ENCODE data around the gene LGALS3.

Gene LGALS3

DNA sequence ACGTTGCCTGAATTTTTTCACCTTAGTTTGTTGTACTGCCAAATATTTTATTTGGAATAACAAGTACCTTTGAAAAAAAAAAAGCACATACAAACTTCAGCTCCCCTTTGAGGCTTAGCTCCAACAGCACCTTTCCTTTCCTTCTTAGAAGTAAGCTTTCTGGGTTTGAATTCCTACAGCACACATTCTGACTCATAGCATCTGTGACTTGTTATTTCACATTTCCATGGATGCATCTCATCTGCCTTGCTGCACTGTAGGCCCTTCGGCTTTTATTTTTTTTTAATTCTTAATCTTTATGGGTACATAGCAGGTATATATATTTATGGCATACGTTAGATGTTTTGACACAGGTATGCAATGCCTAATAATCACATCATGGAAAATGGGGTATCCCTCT lies 7.2 kb downstream of the LGALS3 start:
- Histone ChIP-seq H3K4me3 (ENCODE audit: low read depth, low read length) (no peak overlapping the region), H3K4me1 (ENCODE audit: control insufficient read depth, insufficient read depth, low read length) (no peaks in the 10 kb centered on the region), H3K9ac (ENCODE audit: low read depth, low read length) (no peak overlapping the region), H3K27ac (ENCODE audit: low read depth, low read length) (no peak overlapping the region), H3K36me3 (ENCODE audit: control insufficient read depth, insufficient read depth, low read length) (peaks cover 17% of the 10 kb centered on the region), H3K27me3 (ENCODE audit: control insufficient read depth, insufficient read depth, low read length) (peaks cover 2% of the 10 kb centered on the region), H3K9me3 (ENCODE audit: control insufficient read depth, insufficient read depth, low read length) (no peaks in the 10 kb centered on the region)

DNA sequence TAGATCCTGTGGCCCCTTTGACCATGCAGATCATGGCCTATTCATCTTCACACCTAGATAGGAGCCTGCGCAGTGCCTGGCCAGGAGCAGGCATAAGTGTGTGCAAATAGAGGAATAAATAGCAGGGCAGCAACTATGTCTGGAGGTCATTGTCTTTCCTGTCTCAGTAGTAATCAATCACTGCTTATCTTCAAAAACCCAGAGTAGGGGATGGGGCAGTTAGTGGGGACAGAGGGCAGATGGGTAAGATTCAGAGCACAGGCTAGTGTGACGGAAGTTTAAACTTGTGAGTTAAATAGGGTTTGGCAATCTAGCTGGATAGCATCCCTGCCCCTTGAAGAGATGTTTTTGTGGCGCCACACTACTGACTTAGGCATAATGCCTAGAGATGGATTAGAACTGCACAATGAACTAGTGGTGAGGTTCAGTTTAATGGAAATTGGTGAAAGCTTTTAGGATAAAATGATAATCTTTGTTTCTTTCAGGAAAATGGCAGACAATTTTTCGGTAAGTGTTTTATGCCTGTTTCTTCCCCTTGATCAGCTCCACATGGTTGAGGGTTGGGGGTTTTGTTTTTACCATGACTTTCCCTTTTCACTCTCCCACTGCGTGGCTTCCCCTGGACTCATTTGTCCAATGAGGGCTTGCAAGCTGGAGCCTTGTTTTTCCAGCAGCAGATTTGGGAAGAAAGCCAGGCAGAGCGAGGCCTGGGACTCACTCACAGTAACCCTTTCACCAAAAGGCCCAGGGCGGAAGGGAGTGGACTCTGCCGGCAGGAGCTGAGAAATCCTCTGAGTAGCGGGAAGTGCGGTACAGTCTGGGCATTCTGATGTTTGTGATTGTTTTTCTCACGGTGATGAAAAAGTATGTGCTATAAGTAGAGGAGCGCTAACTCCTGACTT lies 8.1 kb downstream of the LGALS3 start:
- H3K4me3 ChIP-seq (ENCODE audit: low read depth, low read length): no peak overlapping the region
- no peaks in the 10 kb centered on the region for H3K9me3 ChIP-seq (ENCODE audit: control insufficient read depth, insufficient read depth, low read length)
- H3K36me3 ChIP-seq (ENCODE audit: control insufficient read depth, insufficient read depth, low read length): peaks cover 26% of the 10 kb centered on the region
- no peaks in the 10 kb centered on the region for H3K27me3 ChIP-seq (ENCODE audit: control insufficient read depth, insufficient read depth, low read length)
- H3K4me1 ChIP-seq (ENCODE audit: control insufficient read depth, insufficient read depth, low read length): no peaks in the 10 kb centered on the region
- H3K9ac ChIP-seq (ENCODE audit: low read depth, low read length): no peak overlapping the region
- no peak overlapping the region for H3K27ac ChIP-seq (ENCODE audit: low read depth, low read length)

DNA sequence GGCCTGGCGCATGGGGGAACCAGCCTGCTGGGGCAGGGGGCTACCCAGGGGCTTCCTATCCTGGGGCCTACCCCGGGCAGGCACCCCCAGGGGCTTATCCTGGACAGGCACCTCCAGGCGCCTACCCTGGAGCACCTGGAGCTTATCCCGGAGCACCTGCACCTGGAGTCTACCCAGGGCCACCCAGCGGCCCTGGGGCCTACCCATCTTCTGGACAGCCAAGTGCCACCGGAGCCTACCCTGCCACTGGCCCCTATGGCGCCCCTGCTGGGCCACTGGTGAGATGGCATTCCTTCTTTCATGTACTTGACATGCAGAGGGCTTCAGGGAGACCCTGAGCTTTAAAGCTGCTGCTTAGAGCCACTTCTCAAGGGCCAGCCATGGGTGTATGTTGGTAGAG lies 9.0 kb downstream of the LGALS3 start:
- peaks cover 35% of the 10 kb centered on the region for H3K36me3 ChIP-seq (ENCODE audit: control insufficient read depth, insufficient read depth, low read length)
- H3K27ac ChIP-seq (ENCODE audit: low read depth, low read length): no peak overlapping the region
- no peak overlapping the region for H3K4me3 ChIP-seq (ENCODE audit: low read depth, low read length)
- H3K9me3 ChIP-seq (ENCODE audit: control insufficient read depth, insufficient read depth, low read length): no peaks in the 10 kb centered on the region
- no peak overlapping the region for H3K9ac ChIP-seq (ENCODE audit: low read depth, low read length)
- no peaks in the 10 kb centered on the region for H3K27me3 ChIP-seq (ENCODE audit: control insufficient read depth, insufficient read depth, low read length)
- H3K4me1 ChIP-seq (ENCODE audit: control insufficient read depth, insufficient read depth, low read length): no peaks in the 10 kb centered on the region

DNA sequence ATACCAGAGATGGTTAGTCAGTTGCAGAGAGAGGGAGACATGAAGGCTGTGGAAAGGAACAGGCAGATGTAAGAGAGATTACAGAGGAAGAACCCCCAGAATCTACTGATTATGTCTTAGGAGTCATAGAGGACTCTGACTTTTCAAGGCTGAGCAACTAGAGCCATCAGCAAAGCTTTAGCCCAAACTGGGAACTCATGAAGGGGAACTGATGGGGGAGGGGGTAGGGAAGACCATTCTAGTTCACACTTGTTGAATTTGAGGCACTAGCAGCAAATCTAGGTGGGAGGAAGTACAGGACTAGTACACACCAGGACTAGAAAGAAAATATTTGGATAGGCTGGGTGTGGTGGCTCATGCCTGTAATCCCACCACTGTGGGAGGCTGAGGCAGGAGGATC lies 10.1 kb downstream of the LGALS3 start:
- Histone ChIP-seq H3K4me3 (ENCODE audit: low read depth, low read length) (no peak overlapping the region), H3K27ac (ENCODE audit: low read depth, low read length) (no peak overlapping the region), H3K4me1 (ENCODE audit: control insufficient read depth, insufficient read depth, low read length) (no peaks in the 10 kb centered on the region), H3K9ac (ENCODE audit: low read depth, low read length) (no peak overlapping the region), H3K36me3 (ENCODE audit: control insufficient read depth, insufficient read depth, low read length) (peaks cover 40% of the 10 kb centered on the region), H3K9me3 (ENCODE audit: control insufficient read depth, insufficient read depth, low read length) (no peaks in the 10 kb centered on the region), H3K27me3 (ENCODE audit: control insufficient read depth, insufficient read depth, low read length) (no peaks in the 10 kb centered on the region)

DNA sequence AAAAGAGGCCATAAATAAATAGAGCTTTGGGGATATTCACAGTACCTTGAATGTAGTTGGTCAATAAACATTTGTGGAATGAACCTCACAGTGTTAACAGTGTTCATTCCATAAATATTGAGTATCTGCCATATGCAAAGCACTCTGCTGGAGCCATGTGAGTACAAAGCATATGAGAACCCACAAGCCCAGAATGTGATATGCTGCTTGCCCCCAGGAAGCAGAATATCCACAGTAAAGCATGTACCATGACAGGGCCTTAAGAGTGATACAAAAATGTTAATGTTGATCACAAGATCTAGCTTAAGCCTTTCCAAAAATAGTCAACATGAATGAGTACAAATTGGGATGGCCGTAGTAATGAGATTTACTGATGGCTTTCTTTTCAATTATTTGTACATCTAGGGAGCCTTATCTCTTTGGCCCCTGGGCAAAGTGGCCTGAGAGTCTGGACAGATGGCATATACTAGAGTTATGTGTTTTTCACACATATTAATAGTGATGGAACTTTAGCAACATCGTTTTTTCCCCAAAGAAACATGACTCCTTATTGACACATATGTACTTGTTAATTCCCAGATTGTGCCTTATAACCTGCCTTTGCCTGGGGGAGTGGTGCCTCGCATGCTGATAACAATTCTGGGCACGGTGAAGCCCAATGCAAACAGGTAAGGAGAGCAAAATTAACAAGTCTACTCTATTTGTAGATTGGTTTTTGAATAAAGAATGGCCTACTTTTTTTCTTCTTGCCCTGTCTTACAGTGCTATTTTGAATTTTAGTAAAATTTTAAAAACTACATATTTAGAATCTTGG lies 10.9 kb downstream of the LGALS3 start:
- H3K9ac ChIP-seq (ENCODE audit: low read depth, low read length): no peak overlapping the region
- no peaks in the 10 kb centered on the region for H3K27me3 ChIP-seq (ENCODE audit: control insufficient read depth, insufficient read depth, low read length)
- H3K27ac ChIP-seq (ENCODE audit: low read depth, low read length): no peak overlapping the region
- H3K9me3 ChIP-seq (ENCODE audit: control insufficient read depth, insufficient read depth, low read length): no peaks in the 10 kb centered on the region
- H3K36me3 ChIP-seq (ENCODE audit: control insufficient read depth, insufficient read depth, low read length): peaks cover 44% of the 10 kb centered on the region
- no peak overlapping the region for H3K4me3 ChIP-seq (ENCODE audit: low read depth, low read length)
- H3K4me1 ChIP-seq (ENCODE audit: control insufficient read depth, insufficient read depth, low read length): no peaks in the 10 kb centered on the region

DNA sequence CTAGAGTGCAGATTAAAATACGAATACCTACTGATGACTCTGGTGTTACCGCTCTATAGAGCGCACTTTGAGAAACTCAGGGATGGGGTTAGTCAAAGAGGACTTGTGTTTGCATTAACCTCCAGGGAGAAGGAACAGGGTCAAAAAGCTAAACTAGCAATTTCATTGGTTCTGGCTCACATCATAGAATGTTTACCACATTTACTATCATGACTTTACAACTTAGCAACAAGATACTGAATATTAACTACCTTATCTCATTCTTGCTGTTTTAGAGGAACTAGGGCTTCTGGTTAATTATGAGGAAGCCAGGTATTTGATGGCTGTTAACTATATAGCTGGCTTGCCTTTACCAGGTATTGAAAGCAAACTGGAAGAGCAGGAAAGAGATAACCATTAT lies 12.8 kb downstream of the LGALS3 start:
- Histone ChIP-seq H3K36me3 (ENCODE audit: control insufficient read depth, insufficient read depth, low read length) (peaks cover 63% of the 10 kb centered on the region), H3K27me3 (ENCODE audit: control insufficient read depth, insufficient read depth, low read length) (no peaks in the 10 kb centered on the region), H3K9ac (ENCODE audit: low read depth, low read length) (no peak overlapping the region), H3K4me3 (ENCODE audit: low read depth, low read length) (no peak overlapping the region), H3K4me1 (ENCODE audit: control insufficient read depth, insufficient read depth, low read length) (no peaks in the 10 kb centered on the region), H3K27ac (ENCODE audit: low read depth, low read length) (no peak overlapping the region), H3K9me3 (ENCODE audit: control insufficient read depth, insufficient read depth, low read length) (no peaks in the 10 kb centered on the region)

DNA sequence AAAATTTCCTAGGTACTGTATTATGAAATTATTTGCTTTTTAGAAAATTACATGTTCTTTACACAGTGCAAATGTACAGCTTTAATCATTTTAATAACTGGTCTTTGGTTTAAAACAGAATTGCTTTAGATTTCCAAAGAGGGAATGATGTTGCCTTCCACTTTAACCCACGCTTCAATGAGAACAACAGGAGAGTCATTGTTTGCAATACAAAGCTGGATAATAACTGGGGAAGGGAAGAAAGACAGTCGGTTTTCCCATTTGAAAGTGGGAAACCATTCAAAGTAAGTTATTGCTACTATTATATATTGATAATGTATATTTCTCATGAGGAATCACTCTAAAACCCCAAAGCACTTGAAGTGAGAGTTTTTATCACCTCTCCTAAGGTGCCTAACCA lies 13.4 kb downstream of the LGALS3 start:
- no peak overlapping the region for H3K4me3 ChIP-seq (ENCODE audit: low read depth, low read length)
- H3K9ac ChIP-seq (ENCODE audit: low read depth, low read length): no peak overlapping the region
- H3K9me3 ChIP-seq (ENCODE audit: control insufficient read depth, insufficient read depth, low read length): no peaks in the 10 kb centered on the region
- no peaks in the 10 kb centered on the region for H3K27me3 ChIP-seq (ENCODE audit: control insufficient read depth, insufficient read depth, low read length)
- no peaks in the 10 kb centered on the region for H3K4me1 ChIP-seq (ENCODE audit: control insufficient read depth, insufficient read depth, low read length)
- peaks cover 70% of the 10 kb centered on the region for H3K36me3 ChIP-seq (ENCODE audit: control insufficient read depth, insufficient read depth, low read length)
- no peak overlapping the region for H3K27ac ChIP-seq (ENCODE audit: low read depth, low read length)

DNA sequence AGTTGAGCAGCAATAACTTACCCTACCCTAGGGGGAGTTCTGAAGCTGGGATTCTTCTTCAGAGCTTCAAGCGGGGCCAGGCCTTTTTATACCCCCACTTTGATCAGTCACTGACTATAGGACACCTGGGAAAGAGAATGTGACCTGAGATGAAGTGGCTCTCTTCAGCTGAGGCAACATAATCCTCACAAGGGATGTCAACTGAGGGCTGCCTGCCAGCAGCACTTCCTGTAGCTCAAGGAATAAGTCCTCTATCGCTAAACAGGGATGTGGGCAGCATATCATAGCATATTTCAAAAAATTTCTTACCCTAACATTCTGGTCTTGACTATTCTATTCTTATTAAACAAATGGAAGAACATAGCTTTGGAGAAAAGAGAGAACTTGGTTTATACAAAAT lies 17.4 kb downstream of the LGALS3 start:
- H3K9me3 ChIP-seq (ENCODE audit: control insufficient read depth, insufficient read depth, low read length): no peaks in the 10 kb centered on the region
- no peak overlapping the region for H3K9ac ChIP-seq (ENCODE audit: low read depth, low read length)
- no peak overlapping the region for H3K4me3 ChIP-seq (ENCODE audit: low read depth, low read length)
- no peak overlapping the region for H3K27ac ChIP-seq (ENCODE audit: low read depth, low read length)
- H3K4me1 ChIP-seq (ENCODE audit: control insufficient read depth, insufficient read depth, low read length): no peaks in the 10 kb centered on the region
- H3K36me3 ChIP-seq (ENCODE audit: control insufficient read depth, insufficient read depth, low read length): peaks cover 88% of the 10 kb centered on the region
- no peaks in the 10 kb centered on the region for H3K27me3 ChIP-seq (ENCODE audit: control insufficient read depth, insufficient read depth, low read length)

DNA sequence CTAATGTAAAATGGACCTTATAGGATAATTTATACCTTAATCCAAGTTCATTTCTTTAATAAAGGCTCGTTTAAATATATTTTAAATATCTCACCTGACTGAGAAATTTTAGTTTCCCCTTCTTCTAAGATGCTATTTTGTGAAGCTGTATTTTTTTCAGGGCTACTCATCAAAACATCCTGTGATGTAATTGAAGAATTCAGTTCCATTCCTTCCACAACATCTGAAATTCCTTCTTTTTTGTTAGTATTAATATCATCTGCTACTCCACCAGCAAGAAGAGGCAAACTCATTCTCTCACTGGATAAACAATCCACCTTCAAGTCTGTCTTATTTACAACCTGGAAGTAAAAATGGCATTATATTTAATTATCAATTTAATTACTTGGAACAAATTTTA lies 22.5 kb downstream of the LGALS3 start:
- no peaks in the 10 kb centered on the region for H3K27me3 ChIP-seq (ENCODE audit: control insufficient read depth, insufficient read depth, low read length)
- no peaks in the 10 kb centered on the region for H3K4me1 ChIP-seq (ENCODE audit: control insufficient read depth, insufficient read depth, low read length)
- no peaks in the 10 kb centered on the region for H3K9me3 ChIP-seq (ENCODE audit: control insufficient read depth, insufficient read depth, low read length)
- no peak overlapping the region for H3K4me3 ChIP-seq (ENCODE audit: low read depth, low read length)
- no peak overlapping the region for H3K9ac ChIP-seq (ENCODE audit: low read depth, low read length)
- peaks cover 93% of the 10 kb centered on the region for H3K36me3 ChIP-seq (ENCODE audit: control insufficient read depth, insufficient read depth, low read length)
- no peak overlapping the region for H3K27ac ChIP-seq (ENCODE audit: low read depth, low read length)

DNA sequence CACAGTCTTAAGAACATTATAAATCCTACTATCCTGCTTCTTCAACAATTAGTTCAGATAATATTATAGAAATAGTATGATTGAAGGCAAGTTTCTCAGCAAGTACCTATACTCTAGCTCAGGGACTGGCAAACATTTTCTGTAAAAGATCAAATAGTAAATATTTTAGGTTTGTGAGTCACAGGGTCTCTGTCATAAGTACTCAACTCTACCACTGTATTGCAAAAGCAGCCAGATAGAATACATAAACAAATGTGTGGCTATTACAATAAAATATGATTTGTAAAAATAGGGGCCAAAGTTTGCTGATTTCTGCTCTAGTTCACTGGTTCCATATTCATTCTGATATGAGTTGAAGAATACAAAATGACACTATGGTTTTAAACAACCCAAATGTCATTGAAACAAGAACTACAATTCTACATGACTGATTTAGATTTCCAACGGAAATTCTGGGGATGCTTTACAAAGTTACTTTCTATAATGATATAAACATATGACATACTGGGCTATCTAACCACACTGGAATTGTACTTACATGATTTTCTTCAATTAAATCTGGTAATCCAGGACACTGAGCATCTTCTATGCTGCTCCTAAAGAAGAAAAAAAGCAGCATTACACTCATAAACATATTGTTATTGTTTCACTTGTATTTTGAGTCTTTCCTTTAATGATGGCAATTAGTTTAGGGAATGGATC lies 23.2 kb downstream of the LGALS3 start:
- Histone ChIP-seq H3K36me3 (ENCODE audit: control insufficient read depth, insufficient read depth, low read length) (peaks cover 93% of the 10 kb centered on the region), H3K27ac (ENCODE audit: low read depth, low read length) (no peak overlapping the region), H3K4me3 (ENCODE audit: low read depth, low read length) (no peak overlapping the region), H3K9ac (ENCODE audit: low read depth, low read length) (no peak overlapping the region), H3K4me1 (ENCODE audit: control insufficient read depth, insufficient read depth, low read length) (no peaks in the 10 kb centered on the region), H3K27me3 (ENCODE audit: control insufficient read depth, insufficient read depth, low read length) (no peaks in the 10 kb centered on the region), H3K9me3 (ENCODE audit: control insufficient read depth, insufficient read depth, low read length) (no peaks in the 10 kb centered on the region)

DNA sequence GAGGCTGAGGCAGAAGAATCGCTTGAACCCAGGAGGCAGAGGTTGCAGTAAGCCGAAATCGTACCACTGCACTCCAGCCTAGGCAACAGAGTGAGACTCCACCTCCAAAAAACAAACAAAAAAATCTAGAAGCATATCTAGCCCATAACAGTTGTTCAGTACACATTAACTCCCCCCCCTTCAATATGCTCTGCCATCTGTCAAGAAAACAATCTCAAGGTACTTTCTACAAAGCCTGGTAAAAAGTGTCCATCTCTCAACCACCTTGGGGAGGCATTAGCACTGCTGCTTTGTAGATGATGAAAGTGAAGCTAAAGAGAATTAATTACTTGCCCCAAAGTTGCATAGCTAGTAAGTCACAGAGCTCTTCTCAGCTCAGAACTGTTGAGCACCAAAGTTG lies 24.9 kb downstream of the LGALS3 start:
- Histone ChIP-seq H3K4me3 (ENCODE audit: low read depth, low read length) (no peak overlapping the region), H3K27me3 (ENCODE audit: control insufficient read depth, insufficient read depth, low read length) (no peaks in the 10 kb centered on the region), H3K4me1 (ENCODE audit: control insufficient read depth, insufficient read depth, low read length) (no peaks in the 10 kb centered on the region), H3K36me3 (ENCODE audit: control insufficient read depth, insufficient read depth, low read length) (peaks cover 93% of the 10 kb centered on the region), H3K27ac (ENCODE audit: low read depth, low read length) (no peak overlapping the region), H3K9ac (ENCODE audit: low read depth, low read length) (no peak overlapping the region), H3K9me3 (ENCODE audit: control insufficient read depth, insufficient read depth, low read length) (no peaks in the 10 kb centered on the region)

Data from HUES48 (cell line).